Activated T-helper 9 cell treated with anti-CD3 and anti-CD28 coated beads, Interleukin-2, amount 50 U/mL, for 16 hours (primary cell): ENCODE measurements around the gene TNS3.

Source experiments
- DNase-seq: peaks from one replicate; pipeline ENCODE4 v3.0.0-alpha.2; 2020; ENCODE audit warnings: low read depth

Gene TNS3

GRCh38 chr7:47327698-47328391 is 254.1 kb downstream of the TNS3 start:
- no peak for DNase-seq

GRCh38 chr7:47327346-47327697 is 254.6 kb downstream of the TNS3 start:
- DNase-seq: no peak

GRCh38 chr7:47326808-47327207 is 255.1 kb downstream of the TNS3 start:
- no peak for DNase-seq

- DNase-seq: no peak
Measured at GRCh38 chr7:47326220-47326619, 255.7 kb downstream of the TNS3 start.

GRCh38 chr7:47325337-47325736 is 256.6 kb downstream of the TNS3 start:
- DNase-seq: no peak

- no peak for DNase-seq
Measured at GRCh38 chr7:47323904-47324303, 258.0 kb downstream of the TNS3 start.

- DNase-seq: no peak
Measured at GRCh38 chr7:47322731-47323130, 259.2 kb downstream of the TNS3 start.

- no peak for DNase-seq
Measured at GRCh38 chr7:47320296-47320695, 261.6 kb downstream of the TNS3 start.

GRCh38 chr7:47318395-47319182 is 263.3 kb downstream of the TNS3 start:
- no peak for DNase-seq

- no peak for DNase-seq
Measured at GRCh38 chr7:47317487-47317886, 264.4 kb downstream of the TNS3 start.

- DNase-seq: no peak
Measured at GRCh38 chr7:47314728-47315607, 266.9 kb downstream of the TNS3 start.

GRCh38 chr7:47314248-47314647 is 267.7 kb downstream of the TNS3 start:
- no peak for DNase-seq

GRCh38 chr7:47313564-47313963 is 268.3 kb downstream of the TNS3 start:
- DNase-seq: no peak

GRCh38 chr7:47311891-47312290 is 270.0 kb downstream of the TNS3 start:
- no peak for DNase-seq

GRCh38 chr7:47310020-47310419 is 271.9 kb downstream of the TNS3 start:
- no peak for DNase-seq

- DNase-seq: no peak
Measured at GRCh38 chr7:47308808-47309207, 273.1 kb downstream of the TNS3 start.

GRCh38 chr7:47307311-47307710 is 274.6 kb downstream of the TNS3 start:
- DNase-seq: no peak

- DNase-seq: no peak
Measured at GRCh38 chr7:47304727-47305719, 276.9 kb downstream of the TNS3 start.

- DNase-seq: no peak
Measured at GRCh38 chr7:47303695-47304453, 278.0 kb downstream of the TNS3 start.

GRCh38 chr7:47303014-47303694 is 278.8 kb downstream of the TNS3 start:
- DNase-seq: no peak
